HG02973 (cell line): ENCODE data around the gene KRT72.

Source experiments
- ATAC-seq: cut with Tn5 transposase; IDR thresholded peaks from one replicate; pipeline ENCODE4 v1.9.1; 2021; ENCODE audit warnings: moderate library complexity; ENCODE audit not compliant: unreplicated experiment

KRT72 gene

GRCh38 chr12:52600941-52601481 is at the start of gene KRT72:
TSS of gene KRT72 (minus strand) at chr12:52601463. CDS start at chr12:52601452, 11 bp downstream.
- no peak for ATAC-seq

GRCh38 chr12:52650520-52651081 is 49.3 kb upstream of the KRT72 start:
- ATAC-seq: no peak

- ATAC-seq: no peak
Observed at GRCh38 chr12:52649066-52649465, 47.8 kb upstream of the KRT72 start.

GRCh38 chr12:52648012-52648550 is 46.8 kb upstream of the KRT72 start:
- ATAC-seq: no peak

- no peak for ATAC-seq
Observed at GRCh38 chr12:52647601-52648000, 46.3 kb upstream of the KRT72 start.

- ATAC-seq: no peak
Observed at GRCh38 chr12:52646613-52647012, 45.4 kb upstream of the KRT72 start.

- ATAC-seq: no peak
Observed at GRCh38 chr12:52645982-52646381, 44.7 kb upstream of the KRT72 start.

- no peak for ATAC-seq
Observed at GRCh38 chr12:52645120-52645761, 44.0 kb upstream of the KRT72 start.

- ATAC-seq: no peak
Observed at GRCh38 chr12:52644078-52644415, 42.8 kb upstream of the KRT72 start.

- ATAC-seq: no peak
Observed at GRCh38 chr12:52643233-52644077, 42.2 kb upstream of the KRT72 start.

GRCh38 chr12:52641468-52641867 is 40.2 kb upstream of the KRT72 start:
- ATAC-seq: no peak

GRCh38 chr12:52637299-52637698 is 36.0 kb upstream of the KRT72 start:
- ATAC-seq: no peak

GRCh38 chr12:52636592-52637258 is 35.5 kb upstream of the KRT72 start:
- ATAC-seq: no peak

GRCh38 chr12:52636189-52636588 is 34.9 kb upstream of the KRT72 start:
- no peak for ATAC-seq

GRCh38 chr12:52634266-52635056 is 33.2 kb upstream of the KRT72 start:
- ATAC-seq: no peak

GRCh38 chr12:52633383-52633782 is 32.1 kb upstream of the KRT72 start:
- no peak for ATAC-seq

- no peak for ATAC-seq
Observed at GRCh38 chr12:52632656-52633055, 31.4 kb upstream of the KRT72 start.

- no peak for ATAC-seq
Observed at GRCh38 chr12:52631676-52632459, 30.6 kb upstream of the KRT72 start.

GRCh38 chr12:52631264-52631663 is 30.0 kb upstream of the KRT72 start:
- ATAC-seq: no peak
